Stomach (tissue), 9 donors: ENCODE results near the gene TNNC1. TPM values are rescaled to one million over a fixed set of nuclear protein-coding genes. Genes with fewer than 3 reads are reported as not detected.
A peak's percentile ranks its signal among the peaks of the same experiment; 100 is the strongest.

Experiments
- DNase-seq, 2 donors: peaks; one replicate each; pipeline versions ENCODE4 v3.0.0 to v3.0.0-alpha.2; 2013 to 2019
- H3K27ac ChIP-seq, 5 donors: fragments of 200-600 bp in 4 of 5; sonication (generic) in 4 of 5; one replicate each; pipeline ENCODE4 v1.5.1; 2013 to 2019; ENCODE audit warnings: mild to moderate bottlenecking in 1 of 5, moderate library complexity in 1 of 5
- H3K27me3 ChIP-seq, 3 donors: fragments of 200-600 bp; sonication (generic); one replicate each; pipeline ENCODE4 v1.5.1; 2017 to 2019; ENCODE audit warnings: mixed run types in 1 of 3
- H3K36me3 ChIP-seq, 4 donors: fragments of 200-600 bp; sonication (generic); 1 replicate in 3 of 4; 2 replicates in 1 of 4; pipeline ENCODE4 v1.5.1; 2016 to 2019
- H3K4me1 ChIP-seq, 4 donors: fragments of 200-600 bp; sonication (generic); one replicate each; pipeline ENCODE4 v1.5.1; 2016 to 2019
- H3K4me3 ChIP-seq, 4 donors: fragments of 200-600 bp; sonication (generic) in 3 of 4; one replicate each; pipeline ENCODE4 v1.5.1; 2016 to 2019; ENCODE audit warnings: mild to moderate bottlenecking in 1 of 4
- H3K9me3 ChIP-seq, 4 donors: fragments of 200-600 bp; sonication (generic); one replicate each; pipeline ENCODE4 v1.5.1; 2016 to 2019
- EP300 ChIP-seq: sonication (generic); formaldehyde crosslinking; IDR thresholded peaks from one replicate; pipeline ENCODE4 v1.6.1; 2017; ENCODE audit warnings: antibody characterized with exemption
- POLR2A ChIP-seq, 4 donors: fragments of 450-650 bp; IDR thresholded peaks; one replicate each; pipeline ENCODE4 v1.6.1; 2016; ENCODE audit warnings: antibody characterized with exemption in 4 of 4, control low read depth in 2 of 4, mild to moderate bottlenecking in 1 of 4, moderate library complexity in 1 of 4
- POLR2AphosphoS5 ChIP-seq, 3 donors: sonication (generic); formaldehyde crosslinking; IDR thresholded peaks; one replicate each; pipeline ENCODE4 v1.6.1; 2016; ENCODE audit warnings: antibody characterized with exemption in 3 of 3
- WGBS, 5 donors: extraction: QIAGEN DNeasy Blood & Tissue Kit in 3 of 5; methylation state at CpG; one replicate each; pipeline versions ENCODE4 v1.1.5 to v1.1.7; 2013 to 2018; 5-methylcytosine and 5-hydroxymethylcytosine counted together
- intact Hi-C: fragments of 100-400 bp; cut with DNase I; formaldehyde crosslinking; loops from one replicate; pipeline ENCODE4 v1.15.1; 2023; ENCODE audit warnings: low total_unique reads
- polyA plus RNA-seq, 3 donors: library from polyadenylated mRNA; stranded (reverse); fragments of 200-250 nt; gene quantifications; one replicate each; pipeline ENCODE4 v1.2.3, GENCODE V29; 2013
- total RNA-seq, 5 donors: library from RNA; depleted of rRNA; stranded (reverse); fragments of >200 nt; gene quantifications; one replicate each; pipeline versions ENCODE4 v1.1.0 to v1.2.3, GENCODE V29; 2014 to 2016
- TF ChIP-seq, protein P1 (sequence below), 7 experiments: fragments of 450-650 bp in 4 of 7; fragments of 200-600 bp in 3 of 7; sonication (generic) in 3 of 7; IDR thresholded peaks; one replicate each; pipeline ENCODE4 v1.5.1; 2016 to 2019; ENCODE audit warnings: antibody characterized with exemption in 7 of 7, control low read depth in 2 of 7, mild to moderate bottlenecking in 1 of 7
- donor health status: healthy with polysubstance abuse.
- donor health status: Bipolar disorder and iron deficiency.
- donor health status: healthy.

The TNNC1 gene
- total and polyA plus RNA-seq, 8 donors, result 3.1 to 41.1 (median 6.5) TPM; not detected in 3

DNA sequence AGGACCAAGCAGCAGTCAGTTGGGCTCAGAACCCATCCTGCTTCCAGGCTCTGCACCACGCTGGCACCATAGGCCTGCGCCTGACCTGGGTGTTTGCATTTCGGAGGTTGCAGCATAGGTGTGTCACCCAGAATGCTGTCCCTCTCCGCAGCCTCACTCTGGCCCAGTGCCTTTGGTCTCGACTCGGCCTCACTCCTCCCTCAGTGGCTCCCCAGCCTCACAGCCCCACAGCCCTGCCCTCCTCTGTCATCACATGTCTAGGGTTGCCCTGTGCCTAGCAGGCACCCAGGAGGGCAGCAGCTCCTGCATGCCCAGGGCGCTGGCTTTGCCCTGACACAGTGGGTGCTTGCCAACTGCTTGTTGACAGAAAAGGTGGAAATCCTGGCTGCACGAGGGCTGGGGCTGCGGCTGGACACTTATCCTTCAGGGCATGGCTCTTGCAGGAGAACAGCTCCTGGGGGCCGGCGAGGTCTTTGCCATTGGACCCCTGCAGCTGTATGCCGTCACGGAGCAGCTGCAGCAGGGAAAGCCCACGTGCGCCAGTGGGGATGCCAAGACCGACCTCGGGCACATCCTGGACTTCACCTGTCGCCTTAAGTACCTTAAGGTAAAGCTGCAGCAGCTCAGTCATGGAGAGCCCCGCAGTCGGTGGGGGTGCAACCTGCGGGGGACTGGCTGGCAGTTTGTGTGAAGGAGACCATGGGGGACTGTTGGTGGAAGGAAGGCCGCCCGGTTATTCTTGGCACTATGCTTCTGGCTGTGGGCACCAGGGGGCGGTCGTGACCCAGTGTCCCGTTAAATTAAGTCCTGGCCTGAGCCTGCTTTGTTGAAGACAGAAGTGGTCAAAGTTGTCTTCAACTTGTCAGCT, 17.8 kb upstream of the TNNC1 start:
- Histone ChIP-seq H3K27me3 (no peaks in the 10 kb centered on the region), H3K27ac (peak overlapping the region in 1 of 5 donors; percentile 23), H3K9me3 (no peaks in the 10 kb centered on the region), H3K4me3 (no peak overlapping the region), H3K4me1 (peaks cover 25 to 47% (median 36%) of the 10 kb centered on the region in 4 donors), H3K36me3 (peaks cover 43 to 79% (median 73%) of the 10 kb centered on the region in 4 donors)
- DNase-seq, result peak; percentile 78 to 81
- TF ChIP-seq POLR2A (IDR thresholded peaks at IDR 0.05), result no peak
- TF ChIP-seq, protein P1, sequence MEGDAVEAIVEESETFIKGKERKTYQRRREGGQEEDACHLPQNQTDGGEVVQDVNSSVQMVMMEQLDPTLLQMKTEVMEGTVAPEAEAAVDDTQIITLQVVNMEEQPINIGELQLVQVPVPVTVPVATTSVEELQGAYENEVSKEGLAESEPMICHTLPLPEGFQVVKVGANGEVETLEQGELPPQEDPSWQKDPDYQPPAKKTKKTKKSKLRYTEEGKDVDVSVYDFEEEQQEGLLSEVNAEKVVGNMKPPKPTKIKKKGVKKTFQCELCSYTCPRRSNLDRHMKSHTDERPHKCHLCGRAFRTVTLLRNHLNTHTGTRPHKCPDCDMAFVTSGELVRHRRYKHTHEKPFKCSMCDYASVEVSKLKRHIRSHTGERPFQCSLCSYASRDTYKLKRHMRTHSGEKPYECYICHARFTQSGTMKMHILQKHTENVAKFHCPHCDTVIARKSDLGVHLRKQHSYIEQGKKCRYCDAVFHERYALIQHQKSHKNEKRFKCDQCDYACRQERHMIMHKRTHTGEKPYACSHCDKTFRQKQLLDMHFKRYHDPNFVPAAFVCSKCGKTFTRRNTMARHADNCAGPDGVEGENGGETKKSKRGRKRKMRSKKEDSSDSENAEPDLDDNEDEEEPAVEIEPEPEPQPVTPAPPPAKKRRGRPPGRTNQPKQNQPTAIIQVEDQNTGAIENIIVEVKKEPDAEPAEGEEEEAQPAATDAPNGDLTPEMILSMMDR (IDR thresholded peaks at IDR 0.05), result peak in 5 of 7 experiments; percentile 20 to 71 (median 38)
- TF ChIP-seq EP300, result no peak
- 34 to 57% (median 45%) methylated on average over 19 to 26 of the region's 26 CpGs for WGBS, 5 donors
- intact Hi-C loops, result no loop called here

DNA sequence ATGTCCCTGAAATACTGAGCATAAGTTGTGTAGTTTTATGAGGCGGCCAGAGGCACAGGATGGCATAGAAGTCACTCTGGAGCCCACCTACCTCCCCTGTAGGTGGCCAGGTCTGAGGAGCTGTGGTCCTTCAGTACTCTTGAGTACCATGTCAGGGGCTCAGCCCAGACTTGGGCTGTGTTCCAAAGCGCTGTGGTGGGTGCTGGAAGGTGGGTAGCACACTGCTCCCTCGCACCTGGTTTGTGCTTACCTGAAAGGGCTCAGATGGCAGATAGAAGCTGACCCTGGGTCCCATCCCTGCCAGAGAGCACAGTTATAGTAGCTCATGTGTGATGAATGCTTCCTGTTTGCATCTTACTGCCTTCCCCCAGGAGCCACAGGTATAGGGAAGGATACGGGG, 17.1 kb upstream of the TNNC1 start:
- intact Hi-C loops, result no loop called here
- no peak for DNase-seq
- Histone ChIP-seq H3K9me3 (no peaks in the 10 kb centered on the region), H3K27ac (peak overlapping the region in 1 of 5 donors; percentile 23), H3K27me3 (no peaks in the 10 kb centered on the region), H3K4me1 (peaks cover 25 to 51% (median 38%) of the 10 kb centered on the region in 4 donors), H3K4me3 (no peak overlapping the region), H3K36me3 (peaks cover 36 to 76% (median 70%) of the 10 kb centered on the region in 4 donors)
- 82 to 98% (median 87%) methylated on average over 4 of the region's 4 CpGs for WGBS, 5 donors
- TF ChIP-seq, protein P1 (IDR thresholded peaks at IDR 0.05), result no peak
- TF ChIP-seq EP300 (no peak), POLR2A (IDR thresholded peaks at IDR 0.05) (no peak), POLR2AphosphoS5 (IDR thresholded peaks at IDR 0.05) (no peak)

DNA sequence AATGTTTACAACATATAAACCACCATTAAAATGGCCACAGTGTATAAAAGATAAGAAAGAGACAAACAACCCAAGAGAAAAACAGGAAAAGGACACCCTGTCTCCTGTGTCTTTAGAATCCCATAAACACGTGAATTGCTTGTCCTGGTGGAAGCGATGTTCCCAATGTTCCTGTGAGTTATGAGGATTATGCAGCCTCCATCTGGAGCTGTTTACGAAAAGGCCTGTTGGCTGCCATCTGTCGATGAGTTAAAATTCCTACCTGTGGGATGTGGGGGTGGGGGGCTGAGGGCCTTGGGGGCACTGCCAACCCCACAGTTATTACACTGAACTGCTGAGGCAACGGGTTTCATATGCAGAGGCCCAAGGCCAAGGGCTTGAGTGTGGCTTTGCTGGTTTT, 15.2 kb upstream of the TNNC1 start:
- peak in 1 of 2 donors; percentile 38 for DNase-seq
- no peak overlapping the region for H3K4me3 ChIP-seq
- H3K36me3 ChIP-seq, result peaks cover 24 to 74% (median 66%) of the 10 kb centered on the region in 4 donors
- WGBS, 5 donors, result 67 to 86% (median 80%) methylated on average over 5 of the region's 5 CpGs
- intact Hi-C loops, result no loop called here
- no peaks in the 10 kb centered on the region for H3K27me3 ChIP-seq
- H3K27ac ChIP-seq, result no peak overlapping the region
- peaks cover 25 to 60% (median 40%) of the 10 kb centered on the region in 4 donors for H3K4me1 ChIP-seq
- H3K9me3 ChIP-seq, result no peaks in the 10 kb centered on the region
- TF ChIP-seq, protein P1 (IDR thresholded peaks at IDR 0.05), result no peak
- TF ChIP-seq POLR2AphosphoS5 (IDR thresholded peaks at IDR 0.05) (no peak), POLR2A (IDR thresholded peaks at IDR 0.05) (no peak), EP300 (no peak)

DNA sequence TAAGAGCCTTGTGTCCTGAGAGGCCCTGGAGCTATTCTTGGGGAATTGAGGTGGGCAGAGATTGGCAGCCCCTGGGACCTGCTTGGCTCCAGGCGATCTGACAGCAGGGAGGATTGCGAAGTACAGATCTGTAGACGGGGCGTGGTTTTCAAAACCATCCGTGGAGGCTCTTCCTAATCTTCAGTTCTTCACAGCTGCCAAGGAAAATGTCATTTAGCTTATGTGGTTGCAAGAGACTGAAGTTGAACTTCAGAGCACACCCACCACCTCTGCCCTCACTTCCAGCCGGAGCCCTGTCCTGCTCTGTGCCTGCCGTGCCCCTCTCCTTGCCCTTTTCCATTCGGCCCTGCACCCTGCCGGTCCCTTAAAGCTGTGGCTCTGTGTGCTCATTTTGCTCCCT, 14.5 kb upstream of the TNNC1 start:
- H3K4me3 ChIP-seq, result no peak overlapping the region
- TF ChIP-seq POLR2AphosphoS5 (IDR thresholded peaks at IDR 0.05) (no peak), POLR2A (IDR thresholded peaks at IDR 0.05) (no peak), EP300 (no peak)
- TF ChIP-seq, protein P1 (IDR thresholded peaks at IDR 0.05), result no peak
- intact Hi-C loops, result no loop called here
- WGBS, 5 donors, result 60 to 75% (median 65%) methylated on average over 9 of the region's 9 CpGs
- peak overlapping the region in 2 of 5 donors; percentile 14 to 26 for H3K27ac ChIP-seq
- DNase-seq, result peak in 1 of 2 donors; percentile 1
- no peaks in the 10 kb centered on the region for H3K9me3 ChIP-seq
- H3K4me1 ChIP-seq, result peaks cover 25 to 61% (median 40%) of the 10 kb centered on the region in 4 donors
- H3K36me3 ChIP-seq, result peaks cover 18 to 74% (median 62%) of the 10 kb centered on the region in 4 donors
- H3K27me3 ChIP-seq, result no peaks in the 10 kb centered on the region
